Mesendoderm (in vitro differentiated cells): Measurements from ENCODE around the gene HHIPL1.

Experiments used
- DNase-seq: peaks from one replicate; pipeline ENCODE4 v3.0.0; 2013
- H2AK5ac ChIP-seq: 2 replicates; pipeline ENCODE4 v1.6.1; 2013; ENCODE audit warnings: low read length, inconsistent platforms
- H2BK120ac ChIP-seq: 2 replicates; pipeline ENCODE4 v1.6.1; 2013; ENCODE audit warnings: low read depth, mild to moderate bottlenecking, low read length, moderate library complexity, mixed read lengths
- H2BK15ac ChIP-seq: replicated peaks from 2 replicates; pipeline ENCODE4 v1.6.1; 2013; ENCODE audit warnings: low read depth, mild to moderate bottlenecking, moderate library complexity
- H2BK5ac ChIP-seq: 2 replicates; pipeline ENCODE4 v1.6.1; 2013; ENCODE audit warnings: low read length, inconsistent platforms
- H3K18ac ChIP-seq: 2 replicates; pipeline ENCODE4 v1.6.1; 2013; ENCODE audit warnings: mild to moderate bottlenecking, low read length, mixed read lengths
- H3K23ac ChIP-seq: one replicate; pipeline ENCODE4 v1.6.1; 2013; ENCODE audit warnings: low read length
- H3K27ac ChIP-seq: 2 replicates; pipeline ENCODE4 v1.5.1; 2013; ENCODE audit warnings: low read depth, mild to moderate bottlenecking, inconsistent platforms, low read length, moderate library complexity
- H3K27me3 ChIP-seq: 2 replicates; pipeline ENCODE4 v1.6.1; 2013; ENCODE audit warnings: low read length, control low read depth, mild to moderate bottlenecking, inconsistent platforms; ENCODE audit not compliant: insufficient read depth, poor library complexity
- H3K36me3 ChIP-seq: 2 replicates; pipeline ENCODE4 v1.6.1; 2013; ENCODE audit warnings: low read length, inconsistent platforms; ENCODE audit not compliant: control insufficient read depth, insufficient read depth
- H3K4ac ChIP-seq: one replicate; pipeline ENCODE4 v1.6.1; 2013; ENCODE audit warnings: low read depth, mild to moderate bottlenecking, low read length, moderate library complexity
- H3K4me1 ChIP-seq: 2 replicates; pipeline ENCODE4 v1.6.1; 2013; ENCODE audit warnings: low read depth, low read length, inconsistent platforms; ENCODE audit not compliant: control insufficient read depth
- H3K4me2 ChIP-seq: 2 replicates; pipeline ENCODE4 v1.6.1; 2013; ENCODE audit warnings: low read length
- H3K4me3 ChIP-seq: 2 replicates; pipeline ENCODE4 v1.5.1; 2013; ENCODE audit warnings: mild to moderate bottlenecking, low read length
- H3K56ac ChIP-seq: one replicate; pipeline ENCODE4 v1.6.1; 2013; ENCODE audit warnings: low read length
- H3K79me1 ChIP-seq: 2 replicates; pipeline ENCODE4 v1.6.1; 2013; ENCODE audit warnings: low read length, inconsistent platforms
- H3K79me2 ChIP-seq: 2 replicates; pipeline ENCODE4 v1.6.1; 2013; ENCODE audit warnings: mild to moderate bottlenecking, low read length; ENCODE audit not compliant: control insufficient read depth, insufficient read depth
- H3K9ac ChIP-seq: 2 replicates; pipeline ENCODE4 v1.6.1; 2013; ENCODE audit warnings: low read length, inconsistent platforms
- H4K5ac ChIP-seq: one replicate; pipeline ENCODE4 v1.6.1; 2013; ENCODE audit warnings: low read length
- H4K8ac ChIP-seq: one replicate; pipeline ENCODE4 v1.6.1; 2013; ENCODE audit warnings: low read depth, mild to moderate bottlenecking, control low read depth, low read length, moderate library complexity
- WGBS: extraction: QIAGEN DNeasy Blood & Tissue Kit; methylation state at CpG from one replicate; pipeline ENCODE4 v1.1.7; 2013; ENCODE audit warnings: low lambda C conversion rate, missing lambda C conversion rate; ENCODE audit not compliant: insufficient coverage; ENCODE audit errors: extremely low coverage; 5-methylcytosine and 5-hydroxymethylcytosine counted together

Gene HHIPL1

DNA sequence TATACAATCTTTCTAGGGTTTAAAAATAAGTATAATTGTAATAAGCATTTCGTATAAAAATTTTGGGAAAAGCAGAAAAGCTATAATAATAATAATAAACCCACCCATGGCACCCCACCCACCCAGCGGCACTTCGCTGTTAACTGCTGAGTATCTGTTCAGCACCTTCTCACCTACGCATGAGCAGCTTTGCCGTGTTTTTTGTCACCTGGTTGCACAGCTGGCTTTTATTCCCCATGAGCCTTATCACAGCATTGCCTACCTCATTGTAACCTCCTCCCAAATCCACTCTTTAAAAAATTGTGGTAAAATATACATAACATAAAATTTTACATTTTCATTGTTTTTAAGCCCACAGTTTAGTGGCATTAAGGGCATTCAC, 73.9 kb downstream of the HHIPL1 start:
- DNase-seq: no peak
- no peaks in the 10 kb centered on the region for H3K36me3 ChIP-seq
- no peak overlapping the region for H3K4me2 ChIP-seq
- no peak overlapping the region for H3K18ac ChIP-seq
- no peak overlapping the region for H3K27ac ChIP-seq
- no peak overlapping the region for H2BK120ac ChIP-seq
- no peaks in the 10 kb centered on the region for H3K79me1 ChIP-seq
- no peak overlapping the region for H2BK5ac ChIP-seq
- no peaks in the 10 kb centered on the region for H3K27me3 ChIP-seq
- no peak overlapping the region for H4K5ac ChIP-seq
- no peak overlapping the region for H3K56ac ChIP-seq
- no peak overlapping the region for H3K9ac ChIP-seq
- no peak overlapping the region for H4K8ac ChIP-seq
- no peak overlapping the region for H3K4me3 ChIP-seq
- no peak overlapping the region for H2BK15ac ChIP-seq
- no peak overlapping the region for H2AK5ac ChIP-seq
- no peak overlapping the region for H3K4ac ChIP-seq
- 100% methylated on average over 1 of the region's 5 CpGs for WGBS
- H3K79me2 ChIP-seq: no peaks in the 10 kb centered on the region
- no peak overlapping the region for H3K23ac ChIP-seq
- H3K4me1 ChIP-seq: no peaks in the 10 kb centered on the region

DNA sequence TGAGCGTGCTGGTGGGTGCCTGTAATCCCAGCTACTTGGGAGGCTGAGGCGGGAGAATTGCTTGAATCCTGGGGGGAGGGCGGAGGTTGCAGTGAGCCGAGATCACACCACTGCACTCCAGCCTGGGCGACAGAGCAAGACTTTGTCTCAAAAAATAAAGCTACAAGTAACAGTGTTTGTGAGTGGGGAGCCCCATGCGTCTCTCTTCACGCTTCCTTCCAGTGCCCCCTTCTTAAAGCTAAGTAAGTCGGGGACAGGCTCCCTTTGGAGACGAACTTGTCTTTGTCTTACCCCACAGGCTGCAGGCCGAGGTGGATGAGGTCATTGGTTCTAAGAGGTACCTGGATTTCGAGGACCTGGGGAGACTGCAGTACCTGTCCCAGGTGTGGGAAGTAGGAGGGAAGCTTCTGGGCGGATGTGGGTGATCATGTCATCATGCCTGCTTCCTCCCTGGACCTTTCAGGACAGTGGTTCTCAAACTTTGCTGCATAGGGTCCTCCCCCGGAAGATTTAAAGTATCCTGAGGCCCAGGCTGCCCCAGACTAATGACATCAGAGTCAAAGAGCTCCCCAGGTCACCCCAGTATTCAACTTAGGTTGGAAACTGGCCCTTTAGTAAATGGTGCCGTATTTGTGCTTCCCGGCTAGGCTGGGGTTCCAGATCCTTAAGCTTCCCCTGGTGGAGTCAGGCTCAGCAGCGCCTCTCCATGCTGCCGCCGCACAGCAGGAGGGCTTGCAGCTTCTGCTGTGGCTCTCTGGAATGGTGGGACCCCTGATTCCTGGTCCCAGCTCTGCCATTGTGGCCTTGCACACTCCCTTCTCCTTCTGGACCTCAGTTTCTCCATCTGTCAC, 76.2 kb downstream of the HHIPL1 start:
- Histone ChIP-seq H3K27me3 (no peaks in the 10 kb centered on the region), H4K8ac (no peak overlapping the region), H2BK15ac (no peak overlapping the region), H3K4ac (no peak overlapping the region), H3K4me3 (no peak overlapping the region), H2AK5ac (no peak overlapping the region), H3K18ac (no peak overlapping the region), H3K4me1 (no peaks in the 10 kb centered on the region), H2BK120ac (no peak overlapping the region), H4K5ac (no peak overlapping the region), H3K56ac (no peak overlapping the region), H3K79me2 (no peaks in the 10 kb centered on the region), H2BK5ac (no peak overlapping the region), H3K23ac (no peak overlapping the region), H3K79me1 (no peaks in the 10 kb centered on the region), H3K27ac (no peak overlapping the region), H3K4me2 (no peak overlapping the region), H3K36me3 (no peaks in the 10 kb centered on the region), H3K9ac (no peak overlapping the region)
- WGBS: no CpG with 5 or more reads among the region's 18 CpGs
- no peak for DNase-seq

DNA sequence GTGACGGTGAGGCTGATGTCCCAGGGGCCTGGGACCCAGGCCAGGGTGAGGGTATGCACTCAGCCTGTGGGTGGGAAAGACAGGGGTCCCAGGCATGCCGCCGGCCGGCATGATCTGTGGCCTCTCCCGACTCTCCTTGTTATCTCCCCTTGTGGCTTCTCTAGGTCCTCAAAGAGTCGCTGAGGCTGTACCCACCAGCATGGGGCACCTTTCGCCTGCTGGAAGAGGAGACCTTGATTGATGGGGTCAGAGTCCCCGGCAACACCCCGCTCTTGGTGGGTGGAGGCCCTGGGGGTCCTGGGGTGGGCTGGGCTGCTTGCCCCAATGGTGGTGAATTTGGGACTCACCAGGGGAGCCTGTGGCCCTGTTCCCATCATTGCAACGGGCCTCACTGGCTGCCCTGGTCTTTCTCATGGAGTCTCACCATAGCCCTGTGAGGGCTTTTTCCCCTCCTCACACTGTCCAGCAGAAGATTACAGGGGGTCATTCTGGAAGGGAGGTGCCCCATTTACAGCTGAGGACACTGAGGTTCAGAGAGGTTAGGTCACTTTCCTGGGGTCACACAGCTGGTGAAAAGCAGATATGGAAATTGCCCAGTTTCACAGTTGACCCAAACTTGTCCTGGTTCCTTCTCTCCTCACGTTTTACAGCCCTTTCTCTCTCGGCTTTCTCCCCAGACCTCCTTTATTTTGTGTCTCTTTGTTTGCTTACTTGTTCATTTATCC, 77.0 kb downstream of the HHIPL1 start:
- Histone ChIP-seq H3K23ac (no peak overlapping the region), H3K27ac (no peak overlapping the region), H3K9ac (no peak overlapping the region), H2BK120ac (no peak overlapping the region), H3K18ac (no peak overlapping the region), H3K4me1 (no peaks in the 10 kb centered on the region), H3K36me3 (no peaks in the 10 kb centered on the region), H3K56ac (no peak overlapping the region), H2BK15ac (no peak overlapping the region), H4K5ac (no peak overlapping the region), H3K4me2 (no peak overlapping the region), H3K4ac (no peak overlapping the region), H3K4me3 (no peak overlapping the region), H3K79me1 (no peaks in the 10 kb centered on the region), H3K79me2 (no peaks in the 10 kb centered on the region), H4K8ac (no peak overlapping the region), H2AK5ac (no peak overlapping the region), H2BK5ac (no peak overlapping the region), H3K27me3 (no peaks in the 10 kb centered on the region)
- WGBS: no CpG with 5 or more reads among the region's 12 CpGs
- no peak for DNase-seq

DNA sequence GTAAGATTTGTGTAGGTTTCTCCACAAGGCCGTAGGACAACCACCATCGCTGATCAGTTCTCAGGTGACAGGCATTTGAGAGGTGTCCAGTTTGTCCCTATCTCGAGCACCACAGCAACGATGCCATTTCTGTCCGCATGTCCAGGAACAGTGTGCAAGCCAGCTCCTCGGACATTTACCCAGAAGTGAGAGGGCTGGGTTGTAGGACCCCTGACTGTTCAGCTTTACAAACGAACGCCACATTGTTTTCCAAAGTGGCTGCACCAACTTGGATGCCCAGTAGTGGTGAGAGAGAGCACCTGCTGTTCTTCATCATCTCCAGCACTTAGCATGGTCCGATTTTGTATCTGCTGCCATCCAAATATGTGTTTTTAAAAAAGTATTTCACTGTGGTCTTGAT, 77.8 kb downstream of the HHIPL1 start:
- no peaks in the 10 kb centered on the region for H3K36me3 ChIP-seq
- H2AK5ac ChIP-seq: no peak overlapping the region
- H4K8ac ChIP-seq: no peak overlapping the region
- no peaks in the 10 kb centered on the region for H3K27me3 ChIP-seq
- no peaks in the 10 kb centered on the region for H3K79me2 ChIP-seq
- H3K56ac ChIP-seq: no peak overlapping the region
- H2BK5ac ChIP-seq: no peak overlapping the region
- no peaks in the 10 kb centered on the region for H3K4me1 ChIP-seq
- WGBS: no CpG with 5 or more reads among the region's 9 CpGs
- no peak overlapping the region for H3K9ac ChIP-seq
- no peak overlapping the region for H3K4ac ChIP-seq
- H2BK120ac ChIP-seq: no peak overlapping the region
- H3K4me2 ChIP-seq: no peak overlapping the region
- H4K5ac ChIP-seq: no peak overlapping the region
- H3K27ac ChIP-seq: no peak overlapping the region
- H3K4me3 ChIP-seq: no peak overlapping the region
- DNase-seq: no peak
- H3K79me1 ChIP-seq: no peaks in the 10 kb centered on the region
- no peak overlapping the region for H2BK15ac ChIP-seq
- no peak overlapping the region for H3K23ac ChIP-seq
- no peak overlapping the region for H3K18ac ChIP-seq

DNA sequence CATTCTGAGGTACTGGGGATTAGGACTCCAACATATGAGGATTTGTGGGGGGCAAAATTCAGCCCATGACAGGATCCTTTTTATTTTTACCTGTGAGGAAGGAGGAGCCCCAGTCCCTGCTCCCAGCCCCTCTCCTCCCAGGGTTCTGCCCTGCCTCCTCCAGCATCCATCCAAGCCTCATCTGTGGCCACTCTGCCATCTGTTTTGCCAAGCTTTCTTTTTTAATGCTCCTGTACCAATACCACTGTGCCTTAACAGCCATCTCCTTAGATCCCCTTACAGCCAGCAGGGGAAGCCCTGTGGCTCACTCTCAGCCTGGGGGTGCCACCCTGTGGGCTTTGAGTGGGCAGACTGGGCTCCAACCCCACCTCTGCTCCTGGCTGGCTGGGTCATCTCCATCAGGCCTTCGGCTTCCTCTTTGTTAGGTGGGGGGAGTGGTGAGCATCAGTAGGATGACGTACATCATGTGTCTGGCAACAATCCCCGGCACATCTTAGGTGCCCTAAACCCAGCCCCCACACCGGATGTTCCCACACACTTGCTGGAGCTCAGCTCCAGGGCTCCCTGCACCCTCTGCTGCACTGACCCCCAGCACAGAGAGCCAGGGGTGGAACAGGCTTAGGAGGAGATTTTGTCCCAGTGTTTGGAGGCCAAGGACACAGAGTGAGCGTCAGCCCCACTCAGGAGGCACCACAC, 79.4 kb downstream of the HHIPL1 start:
- H2BK5ac ChIP-seq: no peak overlapping the region
- H3K79me2 ChIP-seq: no peaks in the 10 kb centered on the region
- no peak overlapping the region for H3K23ac ChIP-seq
- no peaks in the 10 kb centered on the region for H3K36me3 ChIP-seq
- no peak overlapping the region for H2BK120ac ChIP-seq
- no peak overlapping the region for H2AK5ac ChIP-seq
- H4K8ac ChIP-seq: no peak overlapping the region
- H3K4ac ChIP-seq: no peak overlapping the region
- H4K5ac ChIP-seq: no peak overlapping the region
- no peak overlapping the region for H3K4me2 ChIP-seq
- H3K18ac ChIP-seq: no peak overlapping the region
- no peaks in the 10 kb centered on the region for H3K4me1 ChIP-seq
- H3K79me1 ChIP-seq: no peaks in the 10 kb centered on the region
- H3K27ac ChIP-seq: no peak overlapping the region
- H3K27me3 ChIP-seq: no peaks in the 10 kb centered on the region
- H3K9ac ChIP-seq: no peak overlapping the region
- no CpG with 5 or more reads among the region's 5 CpGs for WGBS
- no peak for DNase-seq
- H3K56ac ChIP-seq: no peak overlapping the region
- no peak overlapping the region for H2BK15ac ChIP-seq
- H3K4me3 ChIP-seq: no peak overlapping the region
